ENCODE results near the gene FCRLA. TPM values are rescaled to one million over a fixed set of nuclear protein-coding genes. Genes with fewer than 3 reads are reported as not detected.
"Not testable (repeated sequence)": the region's sequence is repeated elsewhere in the genome, so short reads cannot be mapped to it uniquely, and the experiment has no call there.

Gene FCRLA, protein sequence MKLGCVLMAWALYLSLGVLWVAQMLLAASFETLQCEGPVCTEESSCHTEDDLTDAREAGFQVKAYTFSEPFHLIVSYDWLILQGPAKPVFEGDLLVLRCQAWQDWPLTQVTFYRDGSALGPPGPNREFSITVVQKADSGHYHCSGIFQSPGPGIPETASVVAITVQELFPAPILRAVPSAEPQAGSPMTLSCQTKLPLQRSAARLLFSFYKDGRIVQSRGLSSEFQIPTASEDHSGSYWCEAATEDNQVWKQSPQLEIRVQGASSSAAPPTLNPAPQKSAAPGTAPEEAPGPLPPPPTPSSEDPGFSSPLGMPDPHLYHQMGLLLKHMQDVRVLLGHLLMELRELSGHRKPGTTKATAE
- not detected for total RNA-seq

DNA sequence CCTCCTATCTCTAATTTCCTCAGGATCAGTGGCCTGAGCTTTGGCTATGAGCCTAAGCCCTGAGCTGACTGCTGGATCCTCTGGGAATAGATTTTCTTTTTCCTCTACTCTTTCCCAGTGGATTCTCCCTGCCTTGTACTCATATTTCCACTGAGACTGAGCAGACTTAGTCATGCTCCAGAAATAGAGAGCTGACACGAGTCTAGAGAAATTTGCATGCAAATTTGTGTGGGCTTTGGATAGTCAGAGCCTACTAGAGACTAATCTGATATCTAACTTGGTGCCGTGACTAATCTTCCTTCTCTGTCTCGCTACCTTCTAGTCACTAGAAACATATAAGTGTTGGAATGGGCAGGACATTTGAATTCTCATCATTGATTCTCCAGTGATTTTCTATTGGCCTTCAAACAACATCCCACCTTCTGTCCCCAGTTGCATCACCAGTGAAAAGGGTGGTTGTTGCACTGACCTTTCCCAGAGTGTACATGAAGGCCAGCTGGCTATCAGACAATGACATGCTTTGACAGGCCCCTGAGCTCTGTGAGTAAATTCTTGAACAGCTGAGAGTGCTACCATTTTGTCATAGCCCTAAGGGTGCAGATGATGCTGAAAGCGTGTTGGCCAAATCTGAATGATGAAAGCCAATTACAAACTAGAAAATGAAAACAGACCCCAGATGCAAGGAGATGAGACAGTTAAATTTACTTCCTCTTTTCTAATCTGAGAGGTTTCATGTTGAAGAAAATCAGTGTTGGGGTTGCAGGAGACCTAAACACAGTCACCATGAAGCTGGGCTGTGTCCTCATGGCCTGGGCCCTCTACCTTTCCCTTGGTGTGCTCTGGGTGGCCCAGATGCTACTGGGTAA is at the start of gene FCRLA:
Gene FCRLA (plus strand): TSS at position 748 of the 866 bp plus-strand sequence. CDS start 36 bp downstream, at position 784.
- Mint-ChIP-seq H3K36me3 (no peaks in the 10 kb centered on the region), H3K9me3 (no peaks in the 10 kb centered on the region), H3K27ac (no peak within 1 kb of the TSS)
- ATAC-seq (peak; percentile 90 to 94), DNase-seq (ENCODE audit: low spot score in 2 of 2) (no peak)

DNA sequence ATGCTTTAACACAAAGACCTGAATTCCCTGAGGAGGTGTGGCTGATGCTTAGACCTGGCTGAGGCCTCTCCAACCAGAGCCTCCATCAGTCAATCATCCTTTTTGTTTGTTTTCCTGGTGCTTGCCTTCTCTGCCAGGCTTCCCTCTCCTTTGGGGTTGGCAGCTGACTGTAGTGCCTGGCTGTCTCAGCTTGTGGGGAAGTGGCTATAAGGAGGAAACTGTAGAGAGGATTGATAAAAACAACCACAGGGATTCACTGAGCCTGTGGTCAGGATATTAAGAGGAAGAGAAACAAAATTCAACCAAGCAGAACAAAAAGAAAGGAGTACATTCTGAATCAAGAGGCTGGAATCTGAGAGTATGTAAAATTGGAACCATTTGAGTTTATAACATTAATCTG is 48.5 kb upstream of the FCRLA start:
- DNase-seq (ENCODE audit: low spot score in 2 of 2); ATAC-seq; H3K27ac Mint-ChIP-seq; H3K36me3 Mint-ChIP-seq; H3K9me3 Mint-ChIP-seq: not testable (repeated sequence)

DNA sequence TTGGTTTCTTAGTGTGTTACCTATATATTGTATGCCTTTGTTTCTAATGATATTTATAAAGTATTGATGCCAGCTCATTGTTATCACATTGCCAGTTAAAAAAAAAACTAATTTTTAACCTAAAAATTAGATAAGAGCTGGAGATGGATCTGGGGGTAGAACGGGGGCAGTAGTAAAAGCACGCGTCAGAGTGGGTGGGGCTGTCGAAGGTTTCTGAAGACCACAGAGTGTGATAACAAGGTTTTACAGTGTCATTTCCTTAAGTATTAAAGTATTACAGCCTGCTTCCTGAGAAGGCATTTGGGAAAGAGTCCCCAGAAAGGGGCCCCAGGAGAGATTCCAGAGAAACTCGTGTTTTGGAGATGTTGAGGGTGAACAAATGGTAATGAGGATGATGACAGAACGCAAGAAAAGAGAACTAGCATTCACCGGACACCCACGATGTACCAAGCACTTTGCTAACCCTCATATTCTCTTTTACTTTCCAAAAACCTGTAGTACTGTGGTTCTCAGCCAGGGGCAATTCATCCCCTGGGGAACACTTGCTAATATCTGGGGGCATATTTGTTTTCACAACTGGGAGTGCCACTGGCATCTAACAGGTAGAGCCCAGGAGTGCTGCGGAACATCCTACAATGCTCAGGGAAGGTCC is 45.2 kb upstream of the FCRLA start:
- DNase-seq (ENCODE audit: low spot score in 2 of 2); H3K9me3 Mint-ChIP-seq; H3K36me3 Mint-ChIP-seq; ATAC-seq; H3K27ac Mint-ChIP-seq: not testable (repeated sequence)

DNA sequence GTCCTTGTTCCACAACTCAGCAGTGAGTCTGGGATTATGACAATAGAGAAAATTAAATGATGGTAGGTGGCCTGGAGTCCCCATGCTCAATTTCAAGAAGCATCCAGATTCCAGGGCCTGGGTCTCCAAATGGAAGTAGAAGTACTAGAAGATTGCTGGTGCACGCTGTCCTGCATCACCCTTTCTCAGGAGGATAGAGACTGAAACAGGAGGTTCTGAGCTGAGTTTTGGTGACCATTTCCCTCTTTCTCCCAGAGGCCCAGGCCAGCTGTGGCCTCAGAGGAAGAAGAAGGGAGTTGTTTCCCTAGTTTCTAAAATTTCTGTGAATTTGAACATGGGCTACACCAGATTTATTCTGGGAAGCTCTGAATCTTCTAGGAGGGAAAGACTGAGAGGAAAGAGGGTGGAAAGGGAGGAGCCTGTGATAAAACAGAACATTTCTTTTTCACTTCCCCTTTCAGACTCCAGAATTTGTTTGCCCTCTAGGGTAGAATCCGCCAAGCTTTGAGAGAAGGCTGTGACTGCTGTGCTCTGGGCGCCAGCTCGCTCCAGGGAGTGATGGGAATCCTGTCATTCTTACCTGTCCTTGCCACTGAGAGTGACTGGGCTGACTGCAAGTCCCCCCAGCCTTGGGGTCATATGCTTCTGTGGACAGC is 44.2 kb upstream of the FCRLA start, which contains the start of gene FCGR2B:
Gene FCGR2B (plus strand): TSS at position 460 of the 656 bp plus-strand sequence. CDS start 99 bp downstream, at position 559.
- not testable (repeated sequence) for H3K9me3 Mint-ChIP-seq; ATAC-seq; H3K36me3 Mint-ChIP-seq; DNase-seq (ENCODE audit: low spot score in 2 of 2); H3K27ac Mint-ChIP-seq

DNA sequence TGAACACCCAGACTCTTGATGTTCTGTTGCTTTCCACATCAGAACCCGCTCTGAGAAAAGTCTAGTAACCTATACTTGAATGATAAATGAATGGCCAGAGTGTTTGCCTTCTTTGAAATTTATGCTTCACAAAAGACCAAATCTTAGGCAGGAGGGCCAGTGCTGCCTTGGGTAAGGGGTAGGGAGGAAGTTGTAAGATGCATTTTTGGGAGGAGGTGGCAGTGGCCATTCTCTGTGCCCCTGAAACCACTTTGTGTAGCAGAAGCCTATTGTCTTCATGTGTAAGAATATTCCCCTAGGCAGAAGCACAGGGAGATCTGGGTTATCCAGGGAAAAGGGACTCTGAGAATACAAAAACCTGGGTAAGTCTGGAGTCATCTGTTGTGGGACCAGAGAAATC is 43.5 kb upstream of the FCRLA start:
- not testable (repeated sequence) for ATAC-seq; H3K27ac Mint-ChIP-seq; H3K36me3 Mint-ChIP-seq; H3K9me3 Mint-ChIP-seq; DNase-seq (ENCODE audit: low spot score in 2 of 2)

DNA sequence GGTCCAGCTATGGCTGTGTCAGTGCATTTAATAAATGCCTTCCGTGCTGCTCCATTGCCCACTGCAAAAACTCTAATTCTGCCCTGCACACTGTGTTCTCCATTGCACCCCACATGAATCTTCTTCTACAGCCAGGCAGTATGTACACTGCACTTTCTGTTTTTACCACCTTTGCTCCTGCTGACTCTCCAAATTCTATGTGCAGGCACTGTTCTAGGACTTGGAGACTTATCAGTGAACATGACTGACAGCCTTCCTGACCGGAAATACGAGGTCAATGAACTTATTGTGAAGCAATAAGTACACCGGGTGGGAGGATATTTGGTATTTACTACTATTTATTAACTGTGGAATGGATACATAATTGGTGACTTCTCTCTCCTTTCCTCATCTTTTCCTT is 42.3 kb upstream of the FCRLA start:
- not testable (repeated sequence) for DNase-seq (ENCODE audit: low spot score in 2 of 2); H3K9me3 Mint-ChIP-seq; ATAC-seq; H3K27ac Mint-ChIP-seq; H3K36me3 Mint-ChIP-seq

DNA sequence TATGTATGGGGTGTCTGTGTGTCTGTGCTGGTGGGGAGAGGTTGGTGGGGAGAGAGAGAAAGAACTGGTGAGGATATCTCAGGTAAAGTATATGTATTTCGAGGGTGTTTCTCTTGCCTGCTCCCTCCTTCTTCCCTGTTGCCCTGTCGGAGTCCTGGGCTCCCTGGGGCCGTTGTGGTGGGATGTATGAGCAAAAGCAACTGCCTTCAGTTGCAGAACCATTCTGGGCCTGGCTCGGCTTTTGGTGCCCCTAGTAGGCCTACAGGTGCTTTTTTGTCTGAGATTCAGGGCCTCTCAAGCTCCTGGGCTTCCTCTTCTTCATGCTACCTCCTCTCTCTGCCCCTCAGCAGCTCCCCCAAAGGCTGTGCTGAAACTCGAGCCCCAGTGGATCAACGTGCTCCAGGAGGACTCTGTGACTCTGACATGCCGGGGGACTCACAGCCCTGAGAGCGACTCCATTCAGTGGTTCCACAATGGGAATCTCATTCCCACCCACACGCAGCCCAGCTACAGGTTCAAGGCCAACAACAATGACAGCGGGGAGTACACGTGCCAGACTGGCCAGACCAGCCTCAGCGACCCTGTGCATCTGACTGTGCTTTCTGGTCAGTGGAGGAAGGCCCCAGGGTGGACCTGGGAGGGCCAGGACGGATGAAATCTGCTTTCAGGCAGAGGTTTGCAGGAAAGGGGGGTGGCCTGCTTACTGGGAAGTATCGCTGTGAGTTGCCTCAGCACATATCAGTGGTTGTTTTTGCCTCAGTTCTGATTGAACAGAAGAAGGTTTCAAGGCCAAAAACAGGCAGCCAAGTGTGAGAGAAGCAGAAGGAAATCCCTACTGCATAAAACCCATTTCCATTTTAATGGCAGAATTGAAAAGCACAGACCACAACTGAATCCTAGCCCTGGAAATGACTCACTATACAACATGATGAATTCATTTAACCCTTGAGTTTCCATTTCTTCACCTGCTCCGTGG is 35.7 kb upstream of the FCRLA start:
- H3K27ac Mint-ChIP-seq, H3K9me3 Mint-ChIP-seq, H3K36me3 Mint-ChIP-seq: not testable (repeated sequence)
- peak; percentile 68 to 88 for ATAC-seq
- peak in 1 of 2 donors; percentile 28 for DNase-seq (ENCODE audit: low spot score in 2 of 2)

DNA sequence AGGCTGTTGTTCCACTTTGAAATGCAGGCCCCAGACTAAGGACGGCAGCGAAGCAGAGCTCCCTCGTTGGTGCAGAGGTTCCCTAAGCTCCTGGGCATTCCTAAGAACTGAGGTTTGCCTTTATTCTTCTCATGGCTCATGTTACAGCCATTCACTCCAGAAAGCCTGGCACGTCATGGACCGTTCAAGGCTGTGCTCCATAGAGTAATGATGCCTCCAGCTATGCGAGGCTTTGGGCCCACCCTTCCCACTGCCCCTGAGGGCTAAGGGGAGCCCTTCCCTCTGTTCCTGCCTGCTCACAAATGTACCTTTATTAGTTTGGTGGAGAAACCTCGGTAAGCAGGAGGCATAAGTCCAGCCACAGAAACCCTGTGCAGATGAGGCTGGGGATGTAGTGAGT is 33.6 kb upstream of the FCRLA start:
- not testable (repeated sequence) for H3K36me3 Mint-ChIP-seq; ATAC-seq; H3K27ac Mint-ChIP-seq; H3K9me3 Mint-ChIP-seq; DNase-seq (ENCODE audit: low spot score in 2 of 2)

DNA sequence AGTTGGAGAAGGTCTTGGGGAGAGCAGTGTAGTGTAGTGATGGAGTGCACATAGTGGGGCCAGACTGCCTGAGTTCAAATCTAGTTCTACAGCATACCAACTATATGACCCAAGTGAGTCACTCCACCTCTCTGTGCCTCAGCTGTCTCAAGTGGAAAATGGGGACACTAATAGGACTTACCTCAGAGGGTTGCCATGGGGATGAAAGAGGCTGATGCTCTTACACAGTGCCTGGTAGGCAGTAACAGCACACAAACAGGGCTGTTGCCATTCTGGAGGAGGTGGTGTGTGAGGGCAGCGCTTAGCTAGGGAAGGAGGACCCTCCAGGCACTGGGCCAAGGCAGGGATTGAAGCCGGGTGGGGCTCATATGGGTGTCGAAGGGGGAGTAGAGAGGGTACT is 32.6 kb upstream of the FCRLA start:
- not testable (repeated sequence) for H3K27ac Mint-ChIP-seq; H3K36me3 Mint-ChIP-seq; DNase-seq (ENCODE audit: low spot score in 2 of 2); H3K9me3 Mint-ChIP-seq
- peak; percentile 50 to 67 for ATAC-seq

DNA sequence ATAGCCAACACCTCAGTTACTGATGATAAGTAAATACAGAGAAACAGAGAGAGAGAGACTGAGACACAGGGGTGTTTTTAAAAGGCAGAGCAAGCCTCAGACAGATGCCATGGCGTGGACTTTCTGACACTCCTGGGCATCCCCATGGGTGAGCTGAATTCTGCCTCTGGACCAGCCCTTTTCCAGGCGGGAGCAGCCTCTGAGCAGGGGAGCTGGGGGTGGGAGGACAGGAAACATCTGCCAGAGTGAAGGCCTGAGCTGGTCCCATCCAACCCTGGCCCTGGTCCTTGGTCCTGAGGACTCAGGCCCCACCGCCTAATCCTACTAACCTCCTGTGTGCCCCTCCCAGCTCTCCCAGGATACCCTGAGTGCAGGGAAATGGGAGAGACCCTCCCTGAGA is 32.1 kb upstream of the FCRLA start:
- H3K9me3 Mint-ChIP-seq; H3K27ac Mint-ChIP-seq; ATAC-seq; DNase-seq (ENCODE audit: low spot score in 2 of 2); H3K36me3 Mint-ChIP-seq: not testable (repeated sequence)

DNA sequence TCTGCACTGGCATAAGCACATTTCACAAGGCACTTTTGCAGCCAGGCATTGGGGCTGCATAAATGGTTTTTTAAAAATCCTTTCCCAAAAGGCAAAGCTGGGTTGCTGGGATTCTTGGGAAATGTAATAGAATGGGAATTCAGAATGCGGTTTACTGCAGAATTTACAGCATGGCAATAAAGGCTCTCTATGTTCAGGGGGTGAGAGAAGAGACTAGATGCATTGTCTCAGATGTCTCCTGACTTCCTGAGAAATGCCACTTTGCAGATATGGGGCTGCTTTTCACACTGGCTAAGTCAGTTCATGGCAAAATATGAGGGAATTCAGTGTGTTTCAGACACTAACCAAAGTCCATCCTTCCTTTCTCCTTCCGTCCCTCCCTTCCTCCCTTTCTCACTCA is 30.6 kb upstream of the FCRLA start:
- ATAC-seq (no peak), DNase-seq (ENCODE audit: low spot score in 2 of 2) (no peak)
- Mint-ChIP-seq H3K36me3 (no peaks in the 10 kb centered on the region), H3K9me3 (no peaks in the 10 kb centered on the region), H3K27ac (no peak overlapping the region)

DNA sequence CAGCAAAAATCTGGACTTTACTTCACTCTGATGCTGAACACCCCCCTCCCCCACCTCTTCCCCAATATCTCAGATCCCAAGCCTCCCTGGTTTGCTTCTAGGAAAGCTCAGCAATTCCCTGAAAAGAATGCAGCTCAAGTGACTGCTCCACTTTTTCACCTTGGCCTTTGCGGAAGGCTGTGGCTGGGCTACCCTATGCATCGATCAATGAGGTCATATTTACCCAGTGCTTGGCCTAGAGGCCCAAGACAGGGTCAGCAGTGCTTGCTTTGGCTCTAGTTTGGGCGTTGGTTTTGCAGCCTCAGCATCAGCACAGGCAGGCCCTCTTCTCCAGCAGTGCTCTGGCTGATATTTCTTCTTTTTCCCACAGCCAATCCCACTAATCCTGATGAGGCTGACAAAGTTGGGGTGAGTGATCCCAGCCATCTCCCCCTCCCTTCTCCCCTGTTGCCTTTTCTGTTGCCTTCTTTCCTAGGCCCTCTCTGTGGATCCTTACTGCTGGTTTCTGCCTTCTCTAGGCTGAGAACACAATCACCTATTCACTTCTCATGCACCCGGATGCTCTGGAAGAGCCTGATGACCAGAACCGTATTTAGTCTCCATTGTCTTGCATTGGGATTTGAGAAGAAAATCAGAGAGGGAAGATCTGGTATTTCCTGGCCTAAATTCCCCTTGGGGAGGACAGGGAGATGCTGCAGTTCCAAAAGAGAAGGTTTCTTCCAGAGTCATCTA is 29.9 kb upstream of the FCRLA start:
- no peak for ATAC-seq
- Mint-ChIP-seq H3K9me3 (no peaks in the 10 kb centered on the region), H3K36me3 (no peaks in the 10 kb centered on the region), H3K27ac (no peak overlapping the region)
- DNase-seq (ENCODE audit: low spot score in 2 of 2) = no peak

DNA sequence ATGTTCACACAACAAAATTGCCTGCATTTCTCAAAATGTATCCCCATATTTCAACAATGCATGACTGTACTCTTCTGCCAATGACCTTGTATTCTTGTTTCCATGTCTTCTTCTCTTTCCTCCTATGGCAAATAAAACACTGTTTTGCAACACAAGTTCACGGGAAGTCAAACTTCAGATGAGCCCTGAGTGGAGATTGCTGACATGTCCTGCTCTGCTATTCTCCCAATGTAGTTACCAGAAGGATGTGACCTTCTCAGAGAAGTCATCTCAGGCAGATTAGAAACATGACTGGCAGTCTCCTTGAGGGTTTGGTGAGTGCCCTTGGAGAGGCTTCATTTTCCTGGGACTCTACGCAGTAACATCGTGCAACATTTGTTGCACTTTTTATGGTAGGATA is 28.5 kb upstream of the FCRLA start:
- DNase-seq (ENCODE audit: low spot score in 2 of 2) (no peak), ATAC-seq (no peak)
- Mint-ChIP-seq H3K9me3 (no peaks in the 10 kb centered on the region), H3K36me3 (no peaks in the 10 kb centered on the region), H3K27ac (no peak overlapping the region)

DNA sequence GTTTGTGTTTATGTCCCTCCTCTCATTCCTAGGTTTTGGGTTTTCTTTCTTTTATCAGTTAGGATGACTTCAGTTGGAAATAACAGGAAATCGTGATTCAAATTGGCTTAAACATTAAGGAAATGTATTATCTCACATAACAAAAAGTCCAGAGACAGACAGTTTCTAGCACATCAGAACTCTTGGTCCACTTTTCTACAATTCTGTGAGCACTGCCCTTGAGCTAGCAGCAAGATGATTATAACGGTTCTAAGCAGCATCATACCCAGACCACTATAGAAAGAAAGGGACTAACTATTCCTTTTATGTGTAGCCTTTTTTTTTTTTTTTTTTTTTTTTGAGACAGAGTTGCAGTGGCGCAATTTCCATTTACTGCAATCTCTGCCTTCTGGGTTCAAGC is 25.1 kb upstream of the FCRLA start:
- ATAC-seq (no peak), DNase-seq (ENCODE audit: low spot score in 2 of 2) (no peak)
- no peak overlapping the region for H3K27ac Mint-ChIP-seq

DNA sequence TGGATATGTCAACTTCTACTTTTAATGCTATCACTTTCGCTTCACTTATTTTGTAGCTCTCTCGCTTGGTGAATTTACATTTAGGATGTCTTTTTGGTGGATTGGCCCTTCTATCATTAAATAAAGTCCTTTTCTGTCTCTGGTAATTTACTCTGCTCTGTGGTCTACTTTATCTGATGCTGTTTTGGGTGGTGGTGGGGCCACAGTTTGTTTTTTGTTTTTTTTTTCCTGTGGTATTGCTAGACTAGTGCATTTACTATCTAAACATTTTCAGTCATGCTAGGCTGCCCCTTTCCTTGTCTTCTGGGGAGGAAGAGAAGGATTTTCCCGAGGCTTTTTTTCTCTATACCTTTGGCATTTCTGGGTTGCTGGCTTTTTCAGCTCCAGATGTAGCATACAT is 18.1 kb upstream of the FCRLA start:
- DNase-seq (ENCODE audit: low spot score in 2 of 2) (no peak), ATAC-seq (no peak)
- H3K9me3 Mint-ChIP-seq = no peaks in the 10 kb centered on the region
- H3K36me3 Mint-ChIP-seq = no peaks in the 10 kb centered on the region
- no peak overlapping the region for H3K27ac Mint-ChIP-seq

More for the DNA sequence above, 25.1 kb upstream of the FCRLA start:
- Mint-ChIP-seq H3K9me3 (no peaks in the 10 kb centered on the region), H3K36me3 (no peaks in the 10 kb centered on the region)

Data from activated naive CD4-positive, alpha-beta T cell treated with anti-CD3 and anti-CD28 coated beads, Interleukin-2, amount 50 U/mL, for 72 hours (primary cell).